A549 treated with DMSO at 1 μM for 4 hours (cell line): Measurements from ENCODE around the gene RFC5. TPM values are rescaled to one million over a fixed set of nuclear protein-coding genes. Genes with fewer than 3 reads are reported as not detected.

ENCODE experiments used
- total RNA-seq: library from RNA; stranded (reverse); fragments of 200-300 nt; extraction: Qiagen RNA extraction; gene quantifications from 5 replicates; pipeline ENCODE4 v1.2.3, GENCODE V29; 2022; ENCODE audit warnings: low read depth

Gene RFC5, protein sequence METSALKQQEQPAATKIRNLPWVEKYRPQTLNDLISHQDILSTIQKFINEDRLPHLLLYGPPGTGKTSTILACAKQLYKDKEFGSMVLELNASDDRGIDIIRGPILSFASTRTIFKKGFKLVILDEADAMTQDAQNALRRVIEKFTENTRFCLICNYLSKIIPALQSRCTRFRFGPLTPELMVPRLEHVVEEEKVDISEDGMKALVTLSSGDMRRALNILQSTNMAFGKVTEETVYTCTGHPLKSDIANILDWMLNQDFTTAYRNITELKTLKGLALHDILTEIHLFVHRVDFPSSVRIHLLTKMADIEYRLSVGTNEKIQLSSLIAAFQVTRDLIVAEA
- 41.4 to 47.4 TPM (median 45.8 TPM) in 5 replicates for total RNA-seq

DNA sequence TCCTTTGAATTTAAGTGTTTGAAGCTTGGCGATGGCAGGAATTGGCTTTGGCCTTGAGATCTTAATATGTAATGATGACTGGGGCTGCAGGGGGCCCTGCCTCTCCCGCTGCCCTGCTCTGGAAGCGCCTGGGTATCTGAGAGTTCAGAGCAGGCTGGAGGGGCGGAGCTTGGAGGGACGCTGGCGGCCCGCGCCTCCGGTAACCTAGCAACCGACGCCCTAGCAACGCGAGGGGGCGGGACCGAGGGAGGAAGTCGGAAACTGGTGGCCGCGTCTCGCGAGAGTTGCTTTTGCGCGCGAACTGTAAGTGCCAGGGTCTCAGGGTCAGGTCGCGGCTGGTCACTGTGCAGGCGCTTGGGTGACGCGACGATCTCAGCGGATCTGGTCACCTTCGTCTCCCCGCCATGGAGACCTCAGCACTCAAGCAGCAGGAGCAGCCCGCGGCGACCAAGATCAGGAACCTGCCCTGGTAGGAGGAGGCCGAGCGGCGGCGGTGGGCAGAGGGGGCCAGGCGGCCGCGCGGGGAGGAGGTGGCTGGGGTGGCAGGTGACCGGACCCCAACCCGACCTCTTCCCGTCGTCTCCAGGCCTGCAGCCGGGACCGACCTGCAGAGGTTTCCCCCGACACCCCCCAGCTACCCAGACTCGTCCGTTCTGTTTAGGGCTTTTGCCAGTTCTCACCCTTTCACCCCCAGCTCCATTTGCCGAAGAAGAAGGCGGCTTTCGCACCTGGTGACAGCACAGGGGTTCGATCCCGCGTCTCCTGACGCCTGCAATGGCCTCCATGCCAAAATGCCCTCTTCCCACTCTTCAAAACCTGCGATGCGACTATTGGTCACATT lies at the start of gene RFC5:
RFC5 (plus strand) TSS at position 280 of the 841 bp plus-strand sequence; CDS start at position 405, 125 bp downstream.

DNA sequence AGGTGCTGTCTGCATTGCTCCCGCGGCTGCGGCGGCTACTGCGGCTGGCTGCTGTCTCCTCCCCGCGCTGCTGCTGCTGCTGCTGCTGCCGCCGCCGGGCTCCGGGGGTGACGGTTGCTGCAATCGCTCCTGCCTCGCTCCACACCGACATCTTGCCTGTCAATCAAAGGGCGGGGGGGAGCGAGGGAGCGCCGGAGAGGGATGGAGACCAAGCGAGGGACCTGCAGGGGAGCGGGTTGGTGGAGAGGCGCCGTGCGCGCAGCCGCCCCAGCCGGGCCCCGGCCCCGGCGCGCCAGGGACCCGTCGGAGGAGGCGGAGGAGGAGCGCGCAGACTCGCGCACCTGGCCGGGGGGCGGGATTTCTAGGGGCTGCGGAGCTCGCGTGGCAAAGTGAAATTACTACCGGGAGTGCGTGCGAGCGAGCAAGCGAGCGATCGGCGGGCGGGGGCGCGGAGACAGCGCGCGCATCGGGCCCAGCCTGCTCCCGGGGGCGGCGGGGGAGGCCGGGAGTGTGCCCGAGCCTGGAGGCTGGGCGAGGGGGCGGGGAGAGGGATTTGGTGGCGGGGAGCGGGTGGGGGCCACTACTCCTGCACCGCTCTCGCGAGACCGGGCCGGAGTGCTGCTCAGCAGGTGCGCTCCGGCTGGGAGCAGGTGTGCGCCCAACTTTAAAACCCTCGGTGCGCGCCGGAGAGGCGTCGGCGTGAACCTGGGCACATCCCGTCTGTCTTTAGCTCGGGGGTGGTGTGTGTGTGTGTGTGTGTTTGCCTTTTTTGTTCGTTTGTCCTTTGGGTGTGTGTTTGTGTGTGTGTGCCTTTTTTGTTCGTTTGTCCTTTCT lies 47.5 kb upstream of the RFC5 start, which contains the start of gene KSR2:
KSR2 (minus strand) TSS at position 165 of the 834 bp plus-strand sequence. CDS start 735 bp downstream, outside the sequence.

DNA sequence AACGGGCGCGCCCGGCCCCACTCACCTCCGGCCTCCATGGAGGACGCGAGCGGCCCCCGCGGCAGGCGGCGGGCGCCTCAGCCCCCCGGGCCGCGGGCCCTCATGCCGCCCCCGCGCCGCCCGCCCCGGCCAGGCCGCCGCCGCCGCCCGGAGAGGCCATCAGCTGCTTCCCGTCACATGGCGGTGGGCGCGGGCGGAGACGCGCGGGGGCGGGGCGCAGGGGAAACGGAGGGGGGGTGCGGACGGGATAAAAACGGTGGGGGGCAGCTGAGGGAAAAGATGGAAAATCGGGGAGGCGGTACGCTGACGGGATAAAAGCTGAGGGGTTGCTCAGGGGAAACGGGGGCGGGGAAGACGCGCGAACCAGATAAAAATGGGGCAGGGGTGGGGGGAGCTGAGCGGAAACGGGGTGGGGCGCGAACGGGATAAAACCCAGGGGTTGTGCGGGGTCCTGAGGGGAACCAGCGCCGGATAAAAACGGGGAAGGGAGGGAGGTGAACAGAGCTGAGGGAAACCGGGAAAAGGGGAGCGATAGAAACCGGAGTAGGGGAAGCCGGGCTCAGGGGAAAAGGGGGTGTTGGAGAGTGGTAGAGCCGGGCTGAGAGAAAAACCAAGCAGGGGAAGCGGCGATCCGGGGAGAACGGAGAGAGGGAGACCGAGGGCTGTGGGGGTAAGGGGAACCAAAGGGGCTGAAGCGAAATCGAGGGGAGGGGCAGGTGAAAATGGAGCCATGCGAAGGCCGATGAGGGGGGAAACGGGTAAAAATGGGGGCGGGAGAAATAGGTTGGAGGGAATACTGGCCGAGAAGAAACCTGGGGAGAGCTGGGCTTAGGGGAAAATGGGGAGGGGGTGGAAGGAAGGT lies 44.7 kb downstream of the RFC5 start, which contains the start of gene WSB2:
WSB2 (minus strand) TSS at position 169 of the 862 bp plus-strand sequence; CDS start at position 38, 131 bp downstream.

Other genes starting within 250 kb of the RFC5 start
- 0.78 to 0.84 TPM (median 0.80 TPM) in 5 replicates for gene KSR2, start 47.7 kb upstream of the RFC5 start, total RNA-seq
- 70.1 to 76.2 TPM (median 74.9 TPM) in 5 replicates for gene WSB2, start 44.5 kb downstream of the RFC5 start, total RNA-seq
- 16.9 to 21.6 TPM (median 19.5 TPM) in 5 replicates for gene VSIG10, start 87.3 kb downstream of the RFC5 start, total RNA-seq
- 237 to 296 TPM (median 267 TPM) in 5 replicates for gene PEBP1, start 119.4 kb downstream of the RFC5 start, total RNA-seq